GM23248 (cell line): ENCODE measurements around the gene APOL3.

Experiments used
- EZH2 ChIP-seq: fragments of 200-600 bp; sonication (generic); IDR thresholded peaks from 2 replicates; pipeline ENCODE4 v1.6.1; 2018; ENCODE audit warnings: antibody characterized with exemption, mild to moderate bottlenecking; ENCODE audit not compliant: insufficient read depth, poor library complexity, severe bottlenecking
- EZH2phosphoT487 ChIP-seq: fragments of 200-600 bp; sonication (generic); IDR thresholded peaks from 2 replicates; pipeline ENCODE4 v1.6.1; 2018; ENCODE audit warnings: antibody characterized with exemption, moderate library complexity, mild to moderate bottlenecking, low read depth; ENCODE audit not compliant: insufficient read depth

DNA sequence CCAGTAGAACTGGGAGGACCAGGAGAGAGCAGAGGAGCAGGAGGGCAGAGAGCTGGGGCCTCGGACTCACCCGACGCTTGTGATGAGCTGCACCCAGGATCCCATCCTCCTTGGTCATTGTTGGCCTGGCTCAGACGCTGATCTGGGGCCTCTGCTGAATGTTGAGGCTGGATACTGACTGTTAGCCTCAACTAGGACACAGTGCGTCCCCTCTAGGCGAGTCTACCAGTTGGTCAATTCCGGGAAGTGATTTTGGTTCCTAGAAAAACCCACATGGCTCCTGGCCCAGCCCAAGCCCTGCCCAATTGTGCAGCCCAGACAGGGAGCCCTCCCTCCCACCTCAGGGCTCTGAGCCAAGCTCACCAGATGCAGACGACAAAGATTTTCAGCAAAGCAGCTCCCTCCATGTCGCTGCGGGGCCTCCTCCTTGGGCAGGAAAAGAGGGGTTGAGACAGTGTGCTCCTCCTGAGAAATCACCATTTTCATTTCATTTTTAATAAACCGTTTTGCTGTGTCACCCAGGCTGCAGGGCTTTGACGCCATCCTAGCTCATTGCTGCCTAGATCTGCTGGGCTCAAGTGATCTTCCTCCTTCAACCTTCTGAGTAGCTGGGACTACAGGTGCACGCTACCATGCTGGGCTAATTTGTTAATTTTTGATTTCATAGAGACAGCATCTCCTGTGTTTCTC lies 41.2 kb upstream of the APOL3 start, which contains the start of gene APOL4:
- TF ChIP-seq EZH2 (no peak), EZH2phosphoT487 (no peak)
